Endothelial cell of umbilical vein (primary cell): Measurements from ENCODE around the gene SNED1. TPM values are rescaled to one million over a fixed set of nuclear protein-coding genes. Genes with fewer than 3 reads are reported as not detected.

Experiments
- BruUV-seq: library from RNA; stranded (reverse); fragments of 400-500 nt; replicated peaks from 2 replicates; lab custom pipeline; 2021; lab: Mats Ljungman, UMichigan
- CTCF ChIA-PET: fragments of 300-600, 350-600 bp; sonication (Branson Sonifier 250); formaldehyde crosslinking; loops from one replicate; lab custom pipeline; 2021; ENCODE audit warnings: antibody characterized with exemption, inconsistent platforms; lab: Charles Lee
- POLR2A ChIA-PET: fragments of 300-600, 350-600 bp; sonication (Branson Sonifier 250); formaldehyde crosslinking; loops from one replicate; lab custom pipeline; 2021; ENCODE audit warnings: antibody characterized with exemption, inconsistent platforms; lab: Charles Lee
- DNase-seq: peaks from one replicate; pipeline ENCODE4 v3.0.0-alpha.2; 2011; ENCODE audit warnings: low read depth, low spot score
- FAIRE-seq: peaks from 2 replicates; lab custom pipeline; 2011; peaks lifted over from hg19 to GRCh38; lab: Jason Lieb, UNC
- H2AFZ ChIP-seq: 2 replicates; pipeline ENCODE4 v1.6.0; 2012; ENCODE audit warnings: low read depth, low read length, control low read depth, inconsistent platforms
- H3K27ac ChIP-seq: 2 replicates; pipeline ENCODE4 v1.5.1; 2011; ENCODE audit warnings: low read depth, mild to moderate bottlenecking, control low read depth, low read length, moderate library complexity; ENCODE audit not compliant: insufficient read depth
- H3K27me3 ChIP-seq, 2 experiments: 2 replicates each; pipeline versions ENCODE4 v1.6.0 to v1.6.1; 2011; ENCODE audit warnings: low read length in 2 of 2, mixed read lengths in 1 of 2; ENCODE audit not compliant: control insufficient read depth in 2 of 2, insufficient read depth in 2 of 2
- H3K36me3 ChIP-seq, 2 experiments: 2 replicates in 1 of 2; 3 replicates in 1 of 2; pipeline ENCODE4 v1.5.1; 2011; ENCODE audit warnings: low read length in 2 of 2, mild to moderate bottlenecking in 1 of 2, moderate library complexity in 1 of 2; ENCODE audit not compliant: control insufficient read depth in 2 of 2, insufficient read depth in 2 of 2; ENCODE audit errors: extremely low read depth in 1 of 2
- H3K4me1 ChIP-seq: 3 replicates; pipeline ENCODE4 v1.5.1; 2011; ENCODE audit warnings: mild to moderate bottlenecking, low read length; ENCODE audit not compliant: control insufficient read depth, insufficient read depth; ENCODE audit errors: extremely low read depth
- H3K4me2 ChIP-seq: 2 replicates; pipeline ENCODE4 v1.6.1; 2011; ENCODE audit warnings: low read length, control low read depth, mixed read lengths; ENCODE audit not compliant: insufficient read depth
- H3K4me3 ChIP-seq, 3 experiments: fragments of 200-600 bp in 1 of 3; sonication (generic), shearing (Covaris generic) in 1 of 3; replicated peaks in 1 of 3; 2 replicates each; pipeline ENCODE4 v1.5.1; 2011 to 2016; ENCODE audit warnings: control low read depth in 3 of 3, low read length in 3 of 3, mild to moderate bottlenecking in 2 of 3, inconsistent platforms in 1 of 3, low read depth in 1 of 3, moderate library complexity in 1 of 3; ENCODE audit not compliant: insufficient read depth in 1 of 3
- H3K79me2 ChIP-seq: 2 replicates; pipeline ENCODE4 v1.6.0; 2012; ENCODE audit warnings: low read length, inconsistent platforms; ENCODE audit not compliant: control insufficient read depth, insufficient read depth
- H3K9ac ChIP-seq: replicated peaks from 2 replicates; pipeline ENCODE3; 2011; ENCODE audit warnings: low read length, control low read depth; ENCODE audit not compliant: insufficient read depth; ENCODE audit errors: extremely low read depth
- H3K9me1 ChIP-seq: replicated peaks from 3 replicates; pipeline ENCODE4 v1.6.0; 2011; ENCODE audit warnings: mild to moderate bottlenecking, low read length; ENCODE audit not compliant: control insufficient read depth, insufficient read depth; ENCODE audit errors: extremely low read depth
- H3K9me3 ChIP-seq: replicated peaks from 2 replicates; pipeline ENCODE4 v1.5.1; 2012; ENCODE audit warnings: low read length, inconsistent platforms; ENCODE audit not compliant: control insufficient read depth, insufficient read depth
- H4K20me1 ChIP-seq: replicated peaks from 2 replicates; pipeline ENCODE3; 2011; ENCODE audit warnings: mild to moderate bottlenecking, low read length; ENCODE audit not compliant: control insufficient read depth, insufficient read depth; ENCODE audit errors: extremely low read depth
- EZH2 ChIP-seq: IDR thresholded peaks from 2 replicates; pipeline ENCODE4 v1.6.1; 2012; ENCODE audit warnings: borderline replicate concordance, low read depth, mild to moderate bottlenecking, moderate library complexity, low read length, inconsistent platforms; ENCODE audit not compliant: severe bottlenecking
- FOS ChIP-seq: IDR thresholded peaks from 2 replicates; pipeline ENCODE4 v1.6.1; 2011; ENCODE audit warnings: mild to moderate bottlenecking, low read length, moderate library complexity, borderline replicate concordance; ENCODE audit not compliant: insufficient read depth
- GATA2 ChIP-seq: IDR thresholded peaks from 2 replicates; pipeline ENCODE4 v1.7.0; 2011; ENCODE audit warnings: low read depth, mild to moderate bottlenecking, moderate library complexity, mixed read lengths, low read length; ENCODE audit not compliant: insufficient read length, insufficient read depth
- JUN ChIP-seq: IDR thresholded peaks from 2 replicates; pipeline ENCODE4 v1.6.1; 2011; ENCODE audit warnings: borderline replicate concordance, low read depth; ENCODE audit not compliant: insufficient read length, insufficient read depth
- MYC ChIP-seq: IDR thresholded peaks from one replicate; pipeline ENCODE4 v1.6.1; 2011; ENCODE audit warnings: mild to moderate bottlenecking, low read depth, low read length
- POLR2A ChIP-seq: IDR thresholded peaks from 2 replicates; pipeline ENCODE4 v1.6.1; 2012; ENCODE audit warnings: low read depth, mild to moderate bottlenecking, control low read depth, low read length
- POLR2AphosphoS5 ChIP-seq: IDR thresholded peaks from 2 replicates; pipeline ENCODE4 v1.6.1; 2012; ENCODE audit warnings: low read depth, mild to moderate bottlenecking, control low read depth, low read length, moderate library complexity; ENCODE audit not compliant: insufficient read depth
- dilution Hi-C: fragments of 300-500 bp; cut with MboI; formaldehyde crosslinking; loops from one replicate; pipeline ENCODE4 v1.15.0; 2019; ENCODE audit warnings: low sequenced_read_pairs; ENCODE audit not compliant: extremely low pct_ligation_motif_present
- intact Hi-C: fragments of 100-400 bp; cut with micrococcal nuclease; formaldehyde crosslinking; loops from one replicate; pipeline ENCODE4 v1.10.0; 2022
- polyA plus RNA-seq, 4 experiments: library from polyadenylated mRNA; depleted of rRNA in 3 of 4; stranded (reverse) in 3 of 4; unstranded in 1 of 4; fragments of >200 nt; gene quantifications; 2 replicates each; pipeline versions ENCODE4 v1.2.1 to v1.2.3, GENCODE V29; 2011 to 2012; ENCODE audit warnings: missing spikeins in 1 of 4
- total RNA-seq: library from RNA; stranded (reverse); gene quantifications from 2 replicates; pipeline ENCODE4 v1.2.3, GENCODE V29; 2021
- TF ChIP-seq, protein P1 (sequence below): IDR thresholded peaks from 2 replicates; pipeline ENCODE4 v1.6.1; 2011; ENCODE audit not compliant: insufficient read depth, insufficient read length
- TF ChIP-seq, protein P2 (sequence below), 2 donors: IDR thresholded peaks; 1 replicate in 1 of 2; 2 replicates in 1 of 2; pipeline ENCODE4 v1.5.1; 2011; ENCODE audit warnings: low read length in 2 of 2, mild to moderate bottlenecking in 2 of 2, moderate library complexity in 2 of 2, control low read depth in 1 of 2, inconsistent platforms in 1 of 2, low read depth in 1 of 2; ENCODE audit not compliant: insufficient read depth in 1 of 2; ENCODE audit errors: extremely low read depth in 1 of 2

Gene SNED1
- total and polyA plus RNA-seq, 2 donors (not counting 3 experiments of a cell fraction or from before 2014, with no cell fraction given), result 14.1 to 17.2 TPM

DNA sequence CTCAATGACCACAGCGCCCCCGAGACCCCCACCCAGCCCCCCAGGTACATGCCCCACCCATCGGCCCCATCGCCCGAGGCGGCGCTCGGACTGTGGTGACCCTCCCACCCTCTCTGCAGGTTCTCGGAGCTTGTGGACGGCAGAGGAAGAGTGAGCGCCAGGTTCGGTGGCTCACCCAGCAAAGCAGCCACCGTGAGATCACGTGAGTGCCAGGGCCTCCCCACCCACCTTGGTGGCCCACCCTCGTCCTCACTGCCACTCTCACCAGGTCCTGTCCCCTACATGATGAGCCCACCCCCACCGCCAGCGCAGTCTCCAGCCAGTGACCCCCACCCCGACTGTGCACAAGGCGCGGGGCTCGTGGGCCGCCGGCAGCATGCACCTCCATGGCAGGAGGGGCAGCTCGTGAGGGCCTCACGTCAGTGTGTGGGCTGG lies 73.3 kb downstream of the SNED1 start:
- Histone ChIP-seq H3K9ac (no peak overlapping the region), H3K27me3 (no peaks in the 10 kb centered on the region), H3K9me3 (no peaks in the 10 kb centered on the region), H2AFZ (no peak overlapping the region), H4K20me1 (no peaks in the 10 kb centered on the region), H3K36me3 (peaks cover 0 to 2% of the 10 kb centered on the region in 2 experiments), H3K9me1 (no peaks in the 10 kb centered on the region), H3K4me2 (no peak overlapping the region), H3K4me3 (no peak overlapping the region), H3K79me2 (no peaks in the 10 kb centered on the region), H3K4me1 (no peaks in the 10 kb centered on the region), H3K27ac (no peak overlapping the region)
- dilution Hi-C loops (no loop called here), intact Hi-C loops (loop anchor here (10.0 kb wide), 1 partner anchor 157 kb away; no protein-coding TSS in a partner anchor)
- no peak for TF ChIP-seq JUN
- no peak for TF ChIP-seq MYC
- no peak for TF ChIP-seq FOS
- no peak for TF ChIP-seq GATA2
- no peak for TF ChIP-seq POLR2A
- TF ChIP-seq, protein P1, sequence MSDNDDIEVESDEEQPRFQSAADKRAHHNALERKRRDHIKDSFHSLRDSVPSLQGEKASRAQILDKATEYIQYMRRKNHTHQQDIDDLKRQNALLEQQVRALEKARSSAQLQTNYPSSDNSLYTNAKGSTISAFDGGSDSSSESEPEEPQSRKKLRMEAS, result no peak
- TF ChIP-seq POLR2AphosphoS5, result no peak
- TF ChIP-seq EZH2, result no peak
- TF ChIP-seq, protein P2, sequence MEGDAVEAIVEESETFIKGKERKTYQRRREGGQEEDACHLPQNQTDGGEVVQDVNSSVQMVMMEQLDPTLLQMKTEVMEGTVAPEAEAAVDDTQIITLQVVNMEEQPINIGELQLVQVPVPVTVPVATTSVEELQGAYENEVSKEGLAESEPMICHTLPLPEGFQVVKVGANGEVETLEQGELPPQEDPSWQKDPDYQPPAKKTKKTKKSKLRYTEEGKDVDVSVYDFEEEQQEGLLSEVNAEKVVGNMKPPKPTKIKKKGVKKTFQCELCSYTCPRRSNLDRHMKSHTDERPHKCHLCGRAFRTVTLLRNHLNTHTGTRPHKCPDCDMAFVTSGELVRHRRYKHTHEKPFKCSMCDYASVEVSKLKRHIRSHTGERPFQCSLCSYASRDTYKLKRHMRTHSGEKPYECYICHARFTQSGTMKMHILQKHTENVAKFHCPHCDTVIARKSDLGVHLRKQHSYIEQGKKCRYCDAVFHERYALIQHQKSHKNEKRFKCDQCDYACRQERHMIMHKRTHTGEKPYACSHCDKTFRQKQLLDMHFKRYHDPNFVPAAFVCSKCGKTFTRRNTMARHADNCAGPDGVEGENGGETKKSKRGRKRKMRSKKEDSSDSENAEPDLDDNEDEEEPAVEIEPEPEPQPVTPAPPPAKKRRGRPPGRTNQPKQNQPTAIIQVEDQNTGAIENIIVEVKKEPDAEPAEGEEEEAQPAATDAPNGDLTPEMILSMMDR (IDR thresholded peaks at IDR 0.05; ENCODE audit: extremely low read depth in 1 of 2, insufficient read depth in 1 of 2, low read depth in 1 of 2, low read length in 2 of 2), result no peak
- no peak for FAIRE-seq
- ChIA-PET CTCF (no interaction called here), POLR2A (no interaction called here)
- no peak for DNase-seq
- no TSS peak for BruUV-seq
